ENCODE data around the gene ZKSCAN3. TPM values are rescaled to one million over a fixed set of nuclear protein-coding genes. Genes with fewer than 3 reads are reported as not detected.

Gene ZKSCAN3
- total RNA-seq, 1 experiment from 2014 or later, result 11.2 TPM

DNA sequence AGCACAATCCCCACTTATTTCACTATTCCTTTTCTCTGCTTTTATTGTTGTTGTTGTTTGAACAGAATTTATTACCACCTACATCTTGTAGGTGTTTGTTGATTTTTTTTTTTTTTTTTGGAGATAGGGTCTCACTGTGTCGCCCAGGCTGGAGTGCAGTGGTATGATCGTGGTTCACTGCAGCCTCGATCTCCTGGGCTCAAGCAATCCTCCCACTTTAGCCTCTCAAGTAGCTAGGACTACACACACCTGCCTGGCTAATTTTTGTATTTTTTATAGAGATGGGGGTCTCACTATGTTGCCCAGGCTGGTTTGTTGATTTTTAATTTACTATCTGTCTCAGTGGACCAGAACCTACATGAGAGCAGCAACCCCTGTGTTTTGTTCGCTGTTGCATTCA lies 46.2 kb downstream of the ZKSCAN3 start:
- ChIA-PET RAD21 (ENCODE audit: low non-redundant PET in 1 of 2, low total read pairs in 2 of 2, uncharacterized antibody in 2 of 2, unreplicated experiment in 2 of 2) (no interaction called here), POLR2A (no interaction called here), CTCF (interaction anchor here (1.0 kb wide), 1 partner anchor 12 kb away, joined by 3 read pairs; no protein-coding TSS in a partner anchor)
- Histone ChIP-seq H3K79me2 (ENCODE audit: insufficient read depth, low read length) (no peaks in the 10 kb centered on the region), H4K20me1 (ENCODE audit: insufficient read depth) (no peaks in the 10 kb centered on the region), H3K9me2 (ENCODE audit: insufficient read depth) (no peaks in the 10 kb centered on the region), H3K36me3 (ENCODE audit: control insufficient read depth in 1 of 2, insufficient read depth in 2 of 2, low read length in 2 of 2) (no peaks in the 10 kb centered on the region), H3K9me3 (ENCODE audit: control insufficient read depth in 1 of 2, insufficient read depth in 1 of 2, low read depth in 1 of 2, low read length in 2 of 2) (no peaks in the 10 kb centered on the region), H3K4me1 (ENCODE audit: control insufficient read depth in 1 of 2, insufficient read depth in 2 of 2, low read length in 2 of 2) (peaks cover 0 to 14% of the 10 kb centered on the region in 2 experiments; a peak in 2 of 4 replicates), H3K9ac (ENCODE audit: low read length) (no peak overlapping the region), H3K27ac (ENCODE audit: low read depth, low read length) (no peak overlapping the region), H3K27me3 (ENCODE audit: insufficient read depth, low read length) (no peaks in the 10 kb centered on the region), H3K4me2 (ENCODE audit: low read length) (peak overlapping the region; percentile 49), H3K4me3 (replicated peaks in 1 of 2; ENCODE audit: low read depth in 1 of 2, low read length in 2 of 2) (no peak overlapping the region), H2AFZ (ENCODE audit: low read depth, low read length, poor library complexity, severe bottlenecking) (peak overlapping the region; percentile 75)
- DNase-seq (ENCODE audit: low read depth, low spot score) (no peak), ATAC-seq (no peak)
- intact Hi-C loops (cut with micrococcal nuclease), result no loop called here
- TF ChIP-seq EGR1 (IDR thresholded peaks at IDR 0.05; ENCODE audit: low read depth) (no peak), EZH2 (IDR thresholded peaks at IDR 0.05) (no peak), EZH2phosphoT487 (IDR thresholded peaks at IDR 0.05; ENCODE audit: borderline replicate concordance) (no peak), RAD21 (IDR thresholded peaks at IDR 0.05; ENCODE audit: low read depth) (no peak), SIN3A (IDR thresholded peaks at IDR 0.05; ENCODE audit: low read depth) (no peak), POLR2AphosphoS5 (IDR thresholded peaks at IDR 0.05; ENCODE audit: low read depth, low read length) (no peak), SP1 (IDR thresholded peaks at IDR 0.05; ENCODE audit: low read depth) (no peak), ZNF274 (IDR thresholded peaks at IDR 0.05; ENCODE audit: low read depth, low read length) (no peak), POLR2A (IDR thresholded peaks at IDR 0.05; ENCODE audit: borderline replicate concordance, extremely low read depth, insufficient read depth, insufficient read length) (no peak), YY1 (IDR thresholded peaks at IDR 0.05; ENCODE audit: extremely low read depth, insufficient replicate concordance, low read depth, low read length) (no peak), ELF1 (IDR thresholded peaks at IDR 0.05; ENCODE audit: borderline replicate concordance, low read depth) (no peak), FOSL1 (IDR thresholded peaks at IDR 0.05; ENCODE audit: low read depth) (no peak), CEBPB (IDR thresholded peaks at IDR 0.05; ENCODE audit: low read depth) (no peak), ZFX (IDR thresholded peaks at IDR 0.05) (no peak), SRF (IDR thresholded peaks at IDR 0.05; ENCODE audit: low read depth) (no peak)
- TF ChIP-seq, protein P1, sequence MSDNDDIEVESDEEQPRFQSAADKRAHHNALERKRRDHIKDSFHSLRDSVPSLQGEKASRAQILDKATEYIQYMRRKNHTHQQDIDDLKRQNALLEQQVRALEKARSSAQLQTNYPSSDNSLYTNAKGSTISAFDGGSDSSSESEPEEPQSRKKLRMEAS (IDR thresholded peaks at IDR 0.05), result no peak
- TF ChIP-seq, protein P2, sequence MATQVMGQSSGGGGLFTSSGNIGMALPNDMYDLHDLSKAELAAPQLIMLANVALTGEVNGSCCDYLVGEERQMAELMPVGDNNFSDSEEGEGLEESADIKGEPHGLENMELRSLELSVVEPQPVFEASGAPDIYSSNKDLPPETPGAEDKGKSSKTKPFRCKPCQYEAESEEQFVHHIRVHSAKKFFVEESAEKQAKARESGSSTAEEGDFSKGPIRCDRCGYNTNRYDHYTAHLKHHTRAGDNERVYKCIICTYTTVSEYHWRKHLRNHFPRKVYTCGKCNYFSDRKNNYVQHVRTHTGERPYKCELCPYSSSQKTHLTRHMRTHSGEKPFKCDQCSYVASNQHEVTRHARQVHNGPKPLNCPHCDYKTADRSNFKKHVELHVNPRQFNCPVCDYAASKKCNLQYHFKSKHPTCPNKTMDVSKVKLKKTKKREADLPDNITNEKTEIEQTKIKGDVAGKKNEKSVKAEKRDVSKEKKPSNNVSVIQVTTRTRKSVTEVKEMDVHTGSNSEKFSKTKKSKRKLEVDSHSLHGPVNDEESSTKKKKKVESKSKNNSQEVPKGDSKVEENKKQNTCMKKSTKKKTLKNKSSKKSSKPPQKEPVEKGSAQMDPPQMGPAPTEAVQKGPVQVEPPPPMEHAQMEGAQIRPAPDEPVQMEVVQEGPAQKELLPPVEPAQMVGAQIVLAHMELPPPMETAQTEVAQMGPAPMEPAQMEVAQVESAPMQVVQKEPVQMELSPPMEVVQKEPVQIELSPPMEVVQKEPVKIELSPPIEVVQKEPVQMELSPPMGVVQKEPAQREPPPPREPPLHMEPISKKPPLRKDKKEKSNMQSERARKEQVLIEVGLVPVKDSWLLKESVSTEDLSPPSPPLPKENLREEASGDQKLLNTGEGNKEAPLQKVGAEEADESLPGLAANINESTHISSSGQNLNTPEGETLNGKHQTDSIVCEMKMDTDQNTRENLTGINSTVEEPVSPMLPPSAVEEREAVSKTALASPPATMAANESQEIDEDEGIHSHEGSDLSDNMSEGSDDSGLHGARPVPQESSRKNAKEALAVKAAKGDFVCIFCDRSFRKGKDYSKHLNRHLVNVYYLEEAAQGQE (IDR thresholded peaks at IDR 0.05; ENCODE audit: low read depth), result no peak
- TF ChIP-seq, protein P3, sequence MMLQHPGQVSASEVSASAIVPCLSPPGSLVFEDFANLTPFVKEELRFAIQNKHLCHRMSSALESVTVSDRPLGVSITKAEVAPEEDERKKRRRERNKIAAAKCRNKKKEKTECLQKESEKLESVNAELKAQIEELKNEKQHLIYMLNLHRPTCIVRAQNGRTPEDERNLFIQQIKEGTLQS (IDR thresholded peaks at IDR 0.05), result no peak
- TF ChIP-seq, protein P4, sequence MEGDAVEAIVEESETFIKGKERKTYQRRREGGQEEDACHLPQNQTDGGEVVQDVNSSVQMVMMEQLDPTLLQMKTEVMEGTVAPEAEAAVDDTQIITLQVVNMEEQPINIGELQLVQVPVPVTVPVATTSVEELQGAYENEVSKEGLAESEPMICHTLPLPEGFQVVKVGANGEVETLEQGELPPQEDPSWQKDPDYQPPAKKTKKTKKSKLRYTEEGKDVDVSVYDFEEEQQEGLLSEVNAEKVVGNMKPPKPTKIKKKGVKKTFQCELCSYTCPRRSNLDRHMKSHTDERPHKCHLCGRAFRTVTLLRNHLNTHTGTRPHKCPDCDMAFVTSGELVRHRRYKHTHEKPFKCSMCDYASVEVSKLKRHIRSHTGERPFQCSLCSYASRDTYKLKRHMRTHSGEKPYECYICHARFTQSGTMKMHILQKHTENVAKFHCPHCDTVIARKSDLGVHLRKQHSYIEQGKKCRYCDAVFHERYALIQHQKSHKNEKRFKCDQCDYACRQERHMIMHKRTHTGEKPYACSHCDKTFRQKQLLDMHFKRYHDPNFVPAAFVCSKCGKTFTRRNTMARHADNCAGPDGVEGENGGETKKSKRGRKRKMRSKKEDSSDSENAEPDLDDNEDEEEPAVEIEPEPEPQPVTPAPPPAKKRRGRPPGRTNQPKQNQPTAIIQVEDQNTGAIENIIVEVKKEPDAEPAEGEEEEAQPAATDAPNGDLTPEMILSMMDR (IDR thresholded peaks at IDR 0.05 in 2 of 3, conservative IDR thresholded peaks at IDR 0.05 in 1 of 3; ENCODE audit: borderline replicate concordance in 1 of 3, insufficient read depth in 1 of 3, low read depth in 2 of 3, low read length in 2 of 3), result no peak
- TF ChIP-seq, protein P5, sequence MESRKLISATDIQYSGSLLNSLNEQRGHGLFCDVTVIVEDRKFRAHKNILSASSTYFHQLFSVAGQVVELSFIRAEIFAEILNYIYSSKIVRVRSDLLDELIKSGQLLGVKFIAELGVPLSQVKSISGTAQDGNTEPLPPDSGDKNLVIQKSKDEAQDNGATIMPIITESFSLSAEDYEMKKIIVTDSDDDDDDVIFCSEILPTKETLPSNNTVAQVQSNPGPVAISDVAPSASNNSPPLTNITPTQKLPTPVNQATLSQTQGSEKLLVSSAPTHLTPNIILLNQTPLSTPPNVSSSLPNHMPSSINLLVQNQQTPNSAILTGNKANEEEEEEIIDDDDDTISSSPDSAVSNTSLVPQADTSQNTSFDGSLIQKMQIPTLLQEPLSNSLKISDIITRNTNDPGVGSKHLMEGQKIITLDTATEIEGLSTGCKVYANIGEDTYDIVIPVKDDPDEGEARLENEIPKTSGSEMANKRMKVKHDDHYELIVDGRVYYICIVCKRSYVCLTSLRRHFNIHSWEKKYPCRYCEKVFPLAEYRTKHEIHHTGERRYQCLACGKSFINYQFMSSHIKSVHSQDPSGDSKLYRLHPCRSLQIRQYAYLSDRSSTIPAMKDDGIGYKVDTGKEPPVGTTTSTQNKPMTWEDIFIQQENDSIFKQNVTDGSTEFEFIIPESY (IDR thresholded peaks at IDR 0.05; ENCODE audit: extremely low read depth, insufficient replicate concordance, low read length), result no peak
- no TSS peak for BruUV-seq (replicated peaks)

All from HCT116 (cell line).